Suprapubic skin (tissue), 3 donors: ENCODE results near the gene CRY1.

ENCODE experiments used
- POLR2A ChIP-seq, 2 donors: fragments of 450-650 bp; IDR thresholded peaks; one replicate each; pipeline ENCODE4 v1.6.1; 2017; ENCODE audit warnings: antibody characterized with exemption in 2 of 2, mild to moderate bottlenecking in 2 of 2, moderate library complexity in 2 of 2
- TF ChIP-seq, protein P1 (sequence below), 2 donors: fragments of 200-600 bp in 1 of 2; fragments of 450-650 bp in 1 of 2; sonication (generic) in 1 of 2; IDR thresholded peaks; one replicate each; pipeline ENCODE4 v1.5.1; 2016 to 2019; ENCODE audit warnings: antibody characterized with exemption in 2 of 2, mild to moderate bottlenecking in 1 of 2, moderate library complexity in 1 of 2

DNA sequence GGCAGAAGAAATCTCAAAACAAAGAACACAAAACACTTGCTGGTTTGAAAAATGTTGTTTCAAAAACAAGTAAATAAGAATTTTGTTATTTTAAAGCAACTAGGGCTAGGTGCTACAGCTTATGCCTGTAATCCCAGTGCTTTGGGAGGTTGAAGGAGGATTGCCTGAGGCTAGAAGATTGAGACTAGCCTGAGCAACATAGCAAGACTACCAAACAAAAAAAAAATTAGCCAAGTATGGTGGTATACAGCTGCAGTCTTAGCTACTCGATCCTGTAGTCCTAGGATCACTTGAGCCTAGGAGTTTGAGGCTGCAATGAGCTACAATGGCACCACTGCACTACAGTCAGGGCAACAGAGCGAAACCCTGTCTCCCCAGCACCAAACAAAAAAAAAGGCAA, 73.8 kb downstream of the CRY1 start:
- TF ChIP-seq, protein P1, sequence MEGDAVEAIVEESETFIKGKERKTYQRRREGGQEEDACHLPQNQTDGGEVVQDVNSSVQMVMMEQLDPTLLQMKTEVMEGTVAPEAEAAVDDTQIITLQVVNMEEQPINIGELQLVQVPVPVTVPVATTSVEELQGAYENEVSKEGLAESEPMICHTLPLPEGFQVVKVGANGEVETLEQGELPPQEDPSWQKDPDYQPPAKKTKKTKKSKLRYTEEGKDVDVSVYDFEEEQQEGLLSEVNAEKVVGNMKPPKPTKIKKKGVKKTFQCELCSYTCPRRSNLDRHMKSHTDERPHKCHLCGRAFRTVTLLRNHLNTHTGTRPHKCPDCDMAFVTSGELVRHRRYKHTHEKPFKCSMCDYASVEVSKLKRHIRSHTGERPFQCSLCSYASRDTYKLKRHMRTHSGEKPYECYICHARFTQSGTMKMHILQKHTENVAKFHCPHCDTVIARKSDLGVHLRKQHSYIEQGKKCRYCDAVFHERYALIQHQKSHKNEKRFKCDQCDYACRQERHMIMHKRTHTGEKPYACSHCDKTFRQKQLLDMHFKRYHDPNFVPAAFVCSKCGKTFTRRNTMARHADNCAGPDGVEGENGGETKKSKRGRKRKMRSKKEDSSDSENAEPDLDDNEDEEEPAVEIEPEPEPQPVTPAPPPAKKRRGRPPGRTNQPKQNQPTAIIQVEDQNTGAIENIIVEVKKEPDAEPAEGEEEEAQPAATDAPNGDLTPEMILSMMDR (IDR thresholded peaks at IDR 0.05): no peak
- no peak for TF ChIP-seq POLR2A (IDR thresholded peaks at IDR 0.05)
